Measurements from ENCODE around the gene GPR17. TPM values are rescaled to one million over a fixed set of nuclear protein-coding genes. Genes with fewer than 3 reads are reported as not detected.

Gene GPR17
- total RNA-seq, 2 donors from 2014 or later, result 0.16 to 0.20 TPM

DNA sequence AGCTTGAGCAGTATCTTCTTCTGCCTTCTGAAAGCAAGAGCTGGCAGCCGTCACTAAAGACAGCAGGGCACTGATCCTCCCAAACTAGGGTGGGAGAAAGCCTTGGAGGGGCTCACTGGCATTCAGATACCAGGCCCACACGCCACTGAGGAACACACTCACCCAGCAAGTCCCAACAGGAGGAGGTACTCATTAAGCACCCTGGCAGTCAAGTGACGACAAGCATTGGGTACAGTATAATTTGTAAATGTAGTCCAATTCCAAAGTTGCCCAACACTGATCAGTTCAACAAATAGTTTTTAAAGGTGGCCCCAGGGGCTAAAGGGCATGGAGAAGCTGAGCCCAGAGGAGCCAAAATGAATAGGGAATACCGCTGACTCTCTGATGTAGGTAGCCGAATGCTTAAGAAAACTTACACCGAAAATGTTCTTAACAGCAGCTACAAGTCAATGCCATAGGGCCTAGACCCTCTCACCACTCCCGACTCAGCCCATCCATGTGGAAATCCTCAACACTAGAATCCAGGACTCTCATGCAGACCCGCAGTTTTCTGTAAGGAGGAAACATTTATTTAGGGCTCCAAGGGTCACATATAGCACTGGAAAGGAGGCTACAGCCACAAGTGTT lies 19.4 kb downstream of the GPR17 start:
- Histone ChIP-seq H3K4me1 (no peaks in the 10 kb centered on the region), H3K27me3 (peaks cover 23% of the 10 kb centered on the region), H3K36me3 (no peaks in the 10 kb centered on the region), H3K9me3 (no peaks in the 10 kb centered on the region), H3K9ac (ENCODE audit: low read depth in 2 of 2, low read length in 2 of 2) (no peak overlapping the region), H3K4me3 (no peak overlapping the region), H3K27ac (no peak overlapping the region)
- TF ChIP-seq, protein P1, sequence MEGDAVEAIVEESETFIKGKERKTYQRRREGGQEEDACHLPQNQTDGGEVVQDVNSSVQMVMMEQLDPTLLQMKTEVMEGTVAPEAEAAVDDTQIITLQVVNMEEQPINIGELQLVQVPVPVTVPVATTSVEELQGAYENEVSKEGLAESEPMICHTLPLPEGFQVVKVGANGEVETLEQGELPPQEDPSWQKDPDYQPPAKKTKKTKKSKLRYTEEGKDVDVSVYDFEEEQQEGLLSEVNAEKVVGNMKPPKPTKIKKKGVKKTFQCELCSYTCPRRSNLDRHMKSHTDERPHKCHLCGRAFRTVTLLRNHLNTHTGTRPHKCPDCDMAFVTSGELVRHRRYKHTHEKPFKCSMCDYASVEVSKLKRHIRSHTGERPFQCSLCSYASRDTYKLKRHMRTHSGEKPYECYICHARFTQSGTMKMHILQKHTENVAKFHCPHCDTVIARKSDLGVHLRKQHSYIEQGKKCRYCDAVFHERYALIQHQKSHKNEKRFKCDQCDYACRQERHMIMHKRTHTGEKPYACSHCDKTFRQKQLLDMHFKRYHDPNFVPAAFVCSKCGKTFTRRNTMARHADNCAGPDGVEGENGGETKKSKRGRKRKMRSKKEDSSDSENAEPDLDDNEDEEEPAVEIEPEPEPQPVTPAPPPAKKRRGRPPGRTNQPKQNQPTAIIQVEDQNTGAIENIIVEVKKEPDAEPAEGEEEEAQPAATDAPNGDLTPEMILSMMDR (IDR thresholded peaks at IDR 0.05), result no peak
- intact Hi-C loops (cut with DNase I), result no loop called here
- no peak for DNase-seq

DNA sequence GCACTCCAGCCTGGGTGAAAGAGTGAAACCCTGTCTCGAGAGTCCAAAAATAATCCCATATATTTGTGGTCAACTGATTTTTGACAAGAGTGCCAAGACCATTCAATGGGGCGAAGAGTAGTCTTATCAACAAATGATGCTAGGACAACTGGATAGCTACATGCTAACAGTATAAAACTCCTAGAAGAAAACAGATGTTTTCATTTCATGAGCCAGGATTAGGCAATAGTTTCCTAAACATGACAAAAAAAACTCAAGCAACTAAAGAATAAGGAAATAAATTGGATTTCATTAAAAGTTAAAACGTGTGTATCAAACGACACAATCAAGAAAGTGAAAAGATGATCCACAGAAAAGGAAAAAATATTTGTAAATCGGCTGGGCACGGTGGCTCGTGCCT lies 23.1 kb downstream of the GPR17 start:
- no peak overlapping the region for H3K4me3 ChIP-seq
- H3K27me3 ChIP-seq, result peaks cover 17% of the 10 kb centered on the region
- no peaks in the 10 kb centered on the region for H3K36me3 ChIP-seq
- H3K9me3 ChIP-seq, result no peaks in the 10 kb centered on the region
- DNase-seq, result no peak
- TF ChIP-seq, protein P1 (IDR thresholded peaks at IDR 0.05), result no peak
- H3K27ac ChIP-seq, result no peak overlapping the region
- H3K4me1 ChIP-seq, result no peaks in the 10 kb centered on the region
- intact Hi-C loops (cut with DNase I), result no loop called here
- H3K9ac ChIP-seq (ENCODE audit: low read depth in 2 of 2, low read length in 2 of 2), result no peak overlapping the region

DNA sequence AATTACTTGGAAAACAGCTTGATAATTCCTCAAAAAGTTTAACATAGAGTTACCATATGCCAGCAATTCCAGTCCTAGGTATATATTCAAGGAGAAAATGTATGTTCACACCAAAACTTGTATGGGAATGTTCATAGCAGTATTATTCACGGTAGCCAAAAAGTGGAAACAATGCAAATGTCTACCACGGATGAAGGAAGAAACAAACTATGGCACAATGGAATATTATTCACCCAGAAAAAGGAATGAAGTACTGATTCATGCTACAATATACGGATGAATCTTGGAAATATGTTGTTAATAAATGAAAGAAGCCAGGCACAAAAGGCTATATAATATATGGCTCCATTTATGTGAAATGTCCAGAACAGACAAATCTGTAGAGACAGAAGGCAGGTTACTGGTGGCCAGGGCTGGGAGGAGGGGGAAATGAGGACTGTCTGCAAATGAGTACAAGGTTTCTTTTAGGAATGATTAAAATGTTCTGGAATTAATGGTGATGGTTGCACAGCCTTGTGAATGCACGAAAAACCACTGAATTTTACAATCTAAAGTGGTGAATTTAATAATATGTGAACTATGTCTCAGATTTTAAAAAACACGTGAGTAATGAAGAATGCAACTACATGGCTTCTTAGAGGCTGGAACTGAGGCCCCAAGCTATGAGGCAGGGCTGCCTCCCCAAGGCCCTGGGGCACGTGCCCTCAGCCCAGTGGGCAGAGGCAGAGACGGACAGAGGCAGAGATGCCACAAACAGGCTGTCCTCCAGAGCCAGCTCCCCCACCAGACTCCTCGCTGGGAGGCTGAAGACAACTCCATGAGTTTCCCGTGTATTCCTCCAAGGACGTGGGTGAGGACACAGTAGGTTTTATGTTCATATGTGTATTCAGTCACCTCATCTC lies 24.4 kb downstream of the GPR17 start:
- Histone ChIP-seq H3K9me3 (no peaks in the 10 kb centered on the region), H3K27me3 (peaks cover 16% of the 10 kb centered on the region)
- intact Hi-C loops (cut with DNase I), result no loop called here

DNA sequence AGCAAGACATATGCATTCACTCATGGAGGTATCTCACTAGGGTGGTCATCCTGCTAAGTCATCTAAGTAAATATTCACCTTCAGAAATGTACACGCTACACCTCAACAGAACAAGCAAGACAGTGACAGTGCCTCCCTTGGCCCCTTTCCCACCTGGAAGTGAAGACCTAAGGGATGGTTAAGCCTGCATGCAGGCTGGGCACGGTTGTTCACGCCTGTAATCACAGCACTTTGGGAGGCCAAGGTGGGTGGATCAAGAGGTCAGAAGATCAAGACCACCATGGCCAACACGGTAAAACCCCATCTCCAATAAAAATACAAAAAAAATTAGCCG lies 25.0 kb downstream of the GPR17 start:
- Histone ChIP-seq H3K27me3 (peaks cover 22% of the 10 kb centered on the region), H3K4me1 (no peaks in the 10 kb centered on the region), H3K4me3 (no peak overlapping the region), H3K36me3 (no peaks in the 10 kb centered on the region), H3K27ac (no peak overlapping the region), H3K9ac (ENCODE audit: low read depth in 2 of 2, low read length in 2 of 2) (no peak overlapping the region), H3K9me3 (no peaks in the 10 kb centered on the region)
- TF ChIP-seq, protein P1 (IDR thresholded peaks at IDR 0.05), result no peak
- intact Hi-C loops (cut with DNase I), result no loop called here
- no peak for DNase-seq

More for the DNA sequence above, 24.4 kb downstream of the GPR17 start:
- TF ChIP-seq, protein P1 (IDR thresholded peaks at IDR 0.05), result no peak
- Histone ChIP-seq H3K9ac (ENCODE audit: low read depth in 2 of 2, low read length in 2 of 2) (no peak overlapping the region), H3K4me3 (no peak overlapping the region), H3K36me3 (no peaks in the 10 kb centered on the region), H3K27ac (no peak overlapping the region), H3K4me1 (no peaks in the 10 kb centered on the region)
- DNase-seq, result no peak

DNA sequence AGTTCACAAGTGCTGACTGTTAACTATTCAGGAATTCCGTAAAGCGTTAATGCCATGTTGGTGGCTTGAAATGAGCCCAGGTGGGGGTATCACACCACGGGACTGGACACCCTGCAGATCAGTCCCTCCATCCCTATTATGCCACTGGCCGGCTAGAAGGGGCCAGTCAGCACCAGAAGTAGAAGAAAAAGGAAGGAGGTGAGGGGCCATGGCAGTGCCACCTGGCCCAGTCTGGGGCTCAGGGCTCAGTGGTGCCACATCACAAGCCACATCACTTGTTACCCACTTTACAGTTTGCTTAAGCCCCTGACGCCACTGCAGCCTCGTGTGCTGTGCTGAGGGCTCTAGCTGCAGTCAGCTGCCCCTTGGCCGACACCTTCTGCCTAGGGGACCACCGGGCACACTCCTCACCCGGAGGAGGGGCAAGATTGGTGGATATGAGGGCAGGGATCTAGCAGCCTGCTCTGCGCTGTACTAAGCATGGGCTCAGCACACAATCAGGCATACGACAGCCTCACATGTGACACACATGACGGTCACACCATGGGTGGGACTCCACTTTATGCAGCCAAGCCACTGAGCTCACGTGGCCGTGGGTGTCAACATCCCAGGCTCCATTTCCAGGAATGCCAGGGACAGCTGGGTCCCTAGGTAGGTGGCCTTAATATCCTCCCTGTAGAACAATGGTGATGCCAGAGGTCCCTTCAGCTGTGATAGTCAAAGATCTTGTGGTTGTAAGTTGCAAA lies 25.8 kb downstream of the GPR17 start:
- Histone ChIP-seq H3K4me1 (no peaks in the 10 kb centered on the region), H3K27me3 (peaks cover 29% of the 10 kb centered on the region), H3K9me3 (no peaks in the 10 kb centered on the region), H3K4me3 (no peak overlapping the region), H3K36me3 (no peaks in the 10 kb centered on the region), H3K27ac (no peak overlapping the region), H3K9ac (ENCODE audit: low read depth in 2 of 2, low read length in 2 of 2) (peak overlapping the region in 1 of 2 donors; percentile 24)
- TF ChIP-seq, protein P1 (IDR thresholded peaks at IDR 0.05), result no peak
- DNase-seq, result no peak
- intact Hi-C loops (cut with DNase I), result no loop called here

All from colonic mucosa (tissue), 4 donors.